Esophagus muscularis mucosa (tissue), 3 donors: ENCODE data around the gene NUCB2.

Source experiments
- CTCF ChIP-seq, 3 experiments: fragments of 200-600 bp in 2 of 3; fragments of 450-650 bp in 1 of 3; sonication (generic) in 2 of 3; IDR thresholded peaks; one replicate each; pipeline ENCODE4 v1.5.1; 2017 to 2019; ENCODE audit warnings: antibody characterized with exemption in 3 of 3, mild to moderate bottlenecking in 2 of 3, moderate library complexity in 1 of 3
- POLR2A ChIP-seq: fragments of 450-650 bp; IDR thresholded peaks from one replicate; pipeline ENCODE4 v1.6.1; 2017; ENCODE audit warnings: antibody characterized with exemption, moderate library complexity, mild to moderate bottlenecking, low read depth

- TF ChIP-seq CTCF (IDR thresholded peaks at IDR 0.05) (no peak), POLR2A (no peak)
Measured at GRCh38 chr11:17233101-17233500, 43.4 kb upstream of the NUCB2 start.
